ENCODE data around the gene TMC6.

The TMC6 gene

DNA sequence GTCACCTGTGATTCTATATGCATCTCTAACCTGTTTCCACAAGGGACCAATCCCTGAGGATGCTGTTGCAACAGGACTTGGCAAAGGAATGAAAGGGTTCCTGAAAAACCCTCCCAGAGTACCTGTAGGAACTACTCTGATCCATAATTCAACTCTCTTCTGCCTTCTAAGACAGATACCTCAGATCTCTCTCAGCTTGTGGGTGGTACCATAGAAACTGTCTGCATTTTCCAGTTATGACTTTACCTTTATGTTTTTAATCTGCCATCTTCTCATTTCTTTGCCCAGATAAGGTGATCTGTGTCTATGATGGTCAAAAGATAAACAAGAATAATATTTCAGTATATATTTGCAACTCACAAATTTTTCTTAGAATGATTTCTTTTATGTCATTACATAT lies 65.1 kb downstream of the TMC6 start:
- DNase-seq, result no peak

- DNase-seq, result no peak
Observed at GRCh38 chr17:78062596-78062995, 66.0 kb downstream of the TMC6 start.
